K562 (cell line): ENCODE measurements around the gene TRMT1L. TPM values are rescaled to one million over a fixed set of nuclear protein-coding genes. Genes with fewer than 3 reads are reported as not detected.

ENCODE experiments used
- ATAC-seq: fragments of 200-7000 bp; cut with Tn5 transposase; 3 replicates; pipeline ENCODE4 v1.9.1; 2020; ENCODE audit warnings: moderate library complexity
- BruUV-seq: library from RNA; stranded (reverse); fragments of 400-500 nt; replicated peaks from 2 replicates; lab custom pipeline; 2021; lab: Mats Ljungman, UMichigan
- CTCF ChIA-PET: fragments of 300-600 bp; formaldehyde crosslinking; extraction: SDS; loops from one replicate; lab custom pipeline; 2021; ENCODE audit warnings: low intra/inter-chr PET ratio; lab: Yijun Ruan, JAX
- POLR2A ChIA-PET: fragments of 300-600, 350-650 bp; sonication (Branson Sonifier 250); formaldehyde crosslinking; extraction: SDS; loops from one replicate; lab custom pipeline; 2021; ENCODE audit warnings: antibody characterized with exemption, inconsistent platforms; lab: Yijun Ruan, JAX
- DNase-seq, 4 experiments: peaks; one replicate each; pipeline versions ENCODE4 v3.0.0 to v3.0.0-alpha.2; 2011 to 2018; ENCODE audit warnings: low spot score in 3 of 4, mixed read lengths in 3 of 4; ENCODE audit errors: extremely low read depth in 1 of 4
- FAIRE-seq: peaks from 2 replicates; lab custom pipeline; 2011; peaks lifted over from hg19 to GRCh38; lab: Jason Lieb, UNC
- H2AFZ ChIP-seq: 2 replicates; pipeline ENCODE4 v1.6.0; 2011; ENCODE audit warnings: low read depth, low read length, control low read depth, inconsistent platforms
- H3K27ac ChIP-seq: fragments of 200-600 bp; 3 replicates; pipeline ENCODE4 v1.8.0; 2011; ENCODE audit warnings: low read depth, mild to moderate bottlenecking, control low read depth, inconsistent platforms, low read length, moderate library complexity, mixed read lengths; ENCODE audit errors: extremely low read depth
- H3K27me3 ChIP-seq, 2 experiments: fragments of 300-600 bp in 1 of 2; 2 replicates in 1 of 2; 3 replicates in 1 of 2; pipeline versions ENCODE4 v1.6.0 to v1.8.0; 2011; ENCODE audit warnings: inconsistent platforms in 2 of 2, low read length in 2 of 2, mild to moderate bottlenecking in 1 of 2, mixed read lengths in 1 of 2, moderate library complexity in 1 of 2; ENCODE audit not compliant: control insufficient read depth in 2 of 2, insufficient read depth in 2 of 2
- H3K36me3 ChIP-seq: fragments of 300-600 bp; 3 replicates; pipeline ENCODE4 v1.8.0; 2011; ENCODE audit warnings: mild to moderate bottlenecking, low read length, inconsistent platforms; ENCODE audit not compliant: control insufficient read depth, insufficient read depth
- H3K4me1 ChIP-seq, 2 experiments: fragments of 200-600 bp in 1 of 2; replicated peaks in 1 of 2; 2 replicates in 1 of 2; 3 replicates in 1 of 2; pipeline versions ENCODE4 v1.5.1 to v1.8.0; 2011; ENCODE audit warnings: inconsistent platforms in 2 of 2, low read length in 2 of 2, mild to moderate bottlenecking in 1 of 2, mixed read lengths in 1 of 2, moderate library complexity in 1 of 2; ENCODE audit not compliant: control insufficient read depth in 2 of 2, insufficient read depth in 2 of 2
- H3K4me2 ChIP-seq: 2 replicates; pipeline ENCODE4 v1.6.1; 2011; ENCODE audit warnings: low read length, control low read depth, inconsistent platforms, mixed read lengths; ENCODE audit not compliant: insufficient read depth
- H3K4me3 ChIP-seq: fragments of 200-600 bp; sonication (generic), shearing (Covaris generic); 2 replicates; pipeline ENCODE4 v1.5.1; 2016; ENCODE audit warnings: control low read depth, inconsistent platforms
- H3K79me2 ChIP-seq: fragments of 200-600 bp; 3 replicates; pipeline ENCODE4 v1.8.0; 2011; ENCODE audit warnings: low read length, inconsistent platforms; ENCODE audit not compliant: control insufficient read depth, insufficient read depth
- H3K9ac ChIP-seq, 2 experiments: 2 replicates each; pipeline versions ENCODE4 v1.6.0 to v1.6.1; 2011; ENCODE audit warnings: low read depth in 2 of 2, low read length in 2 of 2, control low read depth in 1 of 2, inconsistent platforms in 1 of 2, mild to moderate bottlenecking in 1 of 2, mixed read lengths in 1 of 2; ENCODE audit not compliant: insufficient read depth in 1 of 2
- H3K9me1 ChIP-seq: one replicate; pipeline ENCODE4 v1.6.0; 2011; ENCODE audit warnings: inconsistent platforms, mild to moderate bottlenecking, low read length, moderate library complexity; ENCODE audit not compliant: control insufficient read depth, insufficient read depth
- H3K9me3 ChIP-seq: replicated peaks from 2 replicates; pipeline ENCODE4 v1.5.1; 2011; ENCODE audit warnings: low read depth, low read length, inconsistent platforms; ENCODE audit not compliant: control insufficient read depth, insufficient read depth
- H4K20me1 ChIP-seq: replicated peaks from 2 replicates; pipeline ENCODE4 v1.6.1; 2011; ENCODE audit warnings: low read length, inconsistent platforms, mixed read lengths; ENCODE audit not compliant: control insufficient read depth, insufficient read depth
- AFF1 ChIP-seq, 2 experiments: fragments of 450-650 bp; IDR thresholded peaks; 2 replicates each; pipeline ENCODE4 v1.6.1; 2018; ENCODE audit warnings: mild to moderate bottlenecking in 2 of 2, low read depth in 1 of 2; ENCODE audit not compliant: partially characterized antibody in 2 of 2
- ARID1B ChIP-seq: fragments of 450-650 bp; IDR thresholded peaks from 2 replicates; pipeline ENCODE4 v1.6.1; 2016; ENCODE audit warnings: antibody characterized with exemption, mild to moderate bottlenecking, inconsistent platforms
- ARID3B ChIP-seq: fragments of 250-450 bp; sonication (Bioruptor Pico); IDR thresholded peaks from 2 replicates; pipeline ENCODE4 v1.4.0; 2020; ENCODE audit warnings: borderline replicate concordance
- ATF7 ChIP-seq: fragments of 450-650 bp; IDR thresholded peaks from 2 replicates; pipeline ENCODE4 v1.7.1; 2014; ENCODE audit warnings: mild to moderate bottlenecking, moderate library complexity
- CSDE1 ChIP-seq, 2 experiments: fragments of 450-650 bp; IDR thresholded peaks; 2 replicates each; pipeline ENCODE4 v1.6.1; 2016; ENCODE audit warnings: mild to moderate bottlenecking in 1 of 2
- HOXB6 ChIP-seq: fragments of 250-450 bp; sonication (Bioruptor Pico); IDR thresholded peaks from 2 replicates; pipeline ENCODE4 v1.5.1; 2022; ENCODE audit warnings: mild to moderate bottlenecking, borderline replicate concordance
- NFIC ChIP-seq: fragments of 450-650 bp; IDR thresholded peaks from 2 replicates; pipeline ENCODE4 v1.6.1; 2017; ENCODE audit warnings: mild to moderate bottlenecking, inconsistent platforms
- NUFIP1 ChIP-seq: fragments of 450-650 bp; IDR thresholded peaks from 2 replicates; pipeline ENCODE4 v1.6.1; 2018; ENCODE audit not compliant: partially characterized antibody
- PTBP1 ChIP-seq: fragments of 200-400 bp; formaldehyde crosslinking; IDR thresholded peaks from 2 replicates; pipeline ENCODE4 v1.6.1; 2017; ENCODE audit warnings: low read depth, low read length
- RB1 ChIP-seq: fragments of 450-650 bp; IDR thresholded peaks from 2 replicates; pipeline ENCODE4 v1.6.1; 2017; ENCODE audit warnings: low read depth, mild to moderate bottlenecking
- SRSF1 ChIP-seq: fragments of 200-400 bp; formaldehyde crosslinking; IDR thresholded peaks from 2 replicates; pipeline ENCODE4 v1.6.1; 2017; ENCODE audit warnings: mild to moderate bottlenecking, low read depth, low read length, moderate library complexity
- STAG1 ChIP-seq: sonication (generic); formaldehyde crosslinking; IDR thresholded peaks from 2 replicates; pipeline ENCODE4 v1.5.0; 2020; ENCODE audit warnings: missing genetic modification reagents, borderline replicate concordance
- TARDBP ChIP-seq: fragments of 450-650 bp; IDR thresholded peaks from 2 replicates; pipeline ENCODE4 v1.6.1; 2016
- U2AF2 ChIP-seq: fragments of 200-400 bp; formaldehyde crosslinking; optimal IDR thresholded peaks from 2 replicates; pipeline ENCODE3; 2017; ENCODE audit warnings: low read depth, mild to moderate bottlenecking, low read length
- ZNF655 ChIP-seq: fragments of 250-450 bp; sonication (Bioruptor Pico); IDR thresholded peaks from 2 replicates; pipeline ENCODE4 v1.5.0; 2021
- WGBS: fragments of 100-300 bp; shearing (Covaris generic); methylation state at CpG from one replicate; pipeline ENCODE4 v1.1.6; 2016; ENCODE audit warnings: low coverage, mixed read lengths; ENCODE audit not compliant: insufficient coverage; ENCODE audit errors: missing lambda C conversion rate; 5-methylcytosine and 5-hydroxymethylcytosine counted together
- in situ Hi-C: fragments of 300-500 bp; cut with MboI; formaldehyde crosslinking; loops from 4 replicates; pipeline ENCODE4 v1.15.0; 2018; ENCODE audit warnings: inconsistent platforms, mixed read lengths
- intact Hi-C: fragments of 100-400 bp; cut with micrococcal nuclease; formaldehyde crosslinking; loops from 2 replicates; pipeline ENCODE4 v1.14.2; 2022
- polyA plus RNA-seq, 8 experiments: library from polyadenylated mRNA; depleted of rRNA in 4 of 8; stranded (reverse) in 5 of 8; unstranded in 3 of 8; fragments of >200 nt; fragmentation: Nextera tagmentation in 2 of 8; fragmentation: Illumina TruSeq in 1 of 8; extraction: Ambion mirVana in 2 of 8; extraction: Trizol in 1 of 8; gene quantifications; 2 replicates each; pipeline versions ENCODE4 v1.2.1 to v1.2.3, GENCODE V29; 2011 to 2014; ENCODE audit warnings: inconsistent platforms in 1 of 8, missing spikeins in 1 of 8
- total RNA-seq, 7 experiments: library from RNA; depleted of rRNA in 6 of 7; stranded (reverse); fragments of >200 nt in 6 of 7; fragmentation: Illumina TruSeq in 2 of 7; extraction: Trizol in 2 of 7; gene quantifications; 2 replicates each; pipeline versions ENCODE4 v1.2.1 to v1.2.3, GENCODE V29; 2011 to 2021; ENCODE audit warnings: low replicate concordance in 1 of 7

TRMT1L gene
- total and polyA plus RNA-seq, 9 of the 15 experiments (the other 6 are each of a cell fraction or from before 2014, with no cell fraction given) = 6.4 to 88.9 (median 32.9) TPM

GRCh38 chr1:185152187-185152767 is 4.5 kb downstream of the TRMT1L start (continued):
- TF ChIP-seq ARID3B (no peak), SRSF1 (no peak), CSDE1 (IDR thresholded peaks at IDR 0.05) (no peak), NFIC (no peak), STAG1 (CRISPR knock-in tag) (no peak), ATF7 (no peak)

GRCh38 chr1:185151215-185151614 is 5.5 kb downstream of the TRMT1L start:
- Histone ChIP-seq H3K27ac (peak overlapping the region; percentile 24; the same call in 2 of the 3 replicates), H3K9ac (0 out of 4 replicates have a peak overlapping the region, but pooled peaks of 1 of the 2 experiments have one; percentile 15), H3K79me2 (peaks cover 32% of the 10 kb centered on the region), H3K4me2 (0 out of 2 replicates have a peak overlapping the region, but pooled peaks have one; percentile 32), H3K9me3 (no peaks in the 10 kb centered on the region), H2AFZ (no peak overlapping the region; the same call in 1 of the 2 replicates), H4K20me1 (no peaks in the 10 kb centered on the region), H3K4me3 (no peak overlapping the region), H3K4me1 (peaks cover 3 to 30% of the 10 kb centered on the region in 2 experiments; a peak in 3 of 5 replicates), H3K9me1 (no peaks in the 10 kb centered on the region), H3K27me3 (no peaks in the 10 kb centered on the region), H3K36me3 (peaks cover 42% of the 10 kb centered on the region)
- in situ Hi-C loops (no loop called here), intact Hi-C loops (no loop called here)
- POLR2A ChIA-PET = no interaction called here
- CTCF ChIA-PET = interaction anchor here (0.7 kb wide), 1 partner anchor 109 kb away, joined by 4 read pairs; no protein-coding TSS in a partner anchor
- no TSS peak for BruUV-seq
- peak; percentile 73 for ATAC-seq
- peak in 2 of 4 experiments; percentile 52 to 71 for DNase-seq
- peak; percentile 72 for FAIRE-seq
- 14% methylated on average over 5 of the region's 5 CpGs for WGBS
- no peak for TF ChIP-seq RB1
- TF ChIP-seq NUFIP1 = no peak
- no peak for TF ChIP-seq U2AF2
- TF ChIP-seq AFF1 (IDR thresholded peaks at IDR 0.05; ENCODE audit: low read depth in 1 of 2, partially characterized antibody in 2 of 2) = no peak
- TF ChIP-seq TARDBP = no peak
- TF ChIP-seq PTBP1 = no peak
- TF ChIP-seq ZNF655 (CRISPR knock-in tag) = no peak
- TF ChIP-seq HOXB6 (CRISPR knock-in tag) = no peak
- peak; percentile 69 for TF ChIP-seq ARID1B
